Measurements from ENCODE around the gene AUTS2. TPM values are rescaled to one million over a fixed set of nuclear protein-coding genes. Genes with fewer than 3 reads are reported as not detected.

The AUTS2 gene
- polyA plus RNA-seq, 1 donor (not counting 4 experiments of a cell fraction or from before 2014, with no cell fraction given): 4.7 TPM

GRCh38 chr7:70392256-70392876 is 794.1 kb downstream of the AUTS2 start:
- no peak overlapping the region for H3K4me2 ChIP-seq (ENCODE audit: control insufficient read depth, extremely low read depth, insufficient read depth, low read depth, low read length)
- no peaks in the 10 kb centered on the region for H3K4me1 ChIP-seq (ENCODE audit: control insufficient read depth, extremely low read depth, insufficient read depth, low read length)
- H3K27me3 ChIP-seq (ENCODE audit: control insufficient read depth, extremely low read depth, insufficient read depth, low read length): no peaks in the 10 kb centered on the region
- no peak for DNase-seq (ENCODE audit: low read depth, low spot score)
- no peak for FAIRE-seq
- H3K36me3 ChIP-seq (ENCODE audit: control insufficient read depth in 2 of 2, extremely low read depth in 1 of 2, insufficient read depth in 2 of 2, low read length in 2 of 2): no peaks in the 10 kb centered on the region
- no peak overlapping the region for H3K9ac ChIP-seq (ENCODE audit: control insufficient read depth, extremely low read depth, insufficient read depth, low read length)
- no peaks in the 10 kb centered on the region for H3K9me3 ChIP-seq (ENCODE audit: control insufficient read depth, low read depth, low read length)
- no peaks in the 10 kb centered on the region for H4K20me1 ChIP-seq (ENCODE audit: control insufficient read depth, extremely low read depth, insufficient read depth, low read length)
- dilution Hi-C loops (cut with MboI; ENCODE audit: extremely low pct_ligation_motif_present, low sequenced_read_pairs): no loop called here
- H2AFZ ChIP-seq (ENCODE audit: control insufficient read depth, low read length): no peak overlapping the region
- H3K9me1 ChIP-seq (ENCODE audit: control insufficient read depth, extremely low read depth, insufficient read depth, low read length): no peaks in the 10 kb centered on the region
- H3K79me2 ChIP-seq (ENCODE audit: control insufficient read depth, insufficient read depth, low read length): no peaks in the 10 kb centered on the region
- TF ChIP-seq CTCF (optimal IDR thresholded peaks at IDR 0.05 in 1 of 3, IDR thresholded peaks at IDR 0.05 in 1 of 3, conservative IDR thresholded peaks at IDR 0.05 in 1 of 3; ENCODE audit: extremely low read depth in 1 of 3, insufficient read depth in 2 of 3, low read length in 3 of 3) (no peak), EZH2 (IDR thresholded peaks at IDR 0.05; ENCODE audit: low read length) (no peak)
- no peak overlapping the region for H3K4me3 ChIP-seq (ENCODE audit: control insufficient read depth in 2 of 3, extremely low read depth in 1 of 3, insufficient read depth in 2 of 3, low read depth in 1 of 3, low read length in 3 of 3)
- no peak overlapping the region for H3K27ac ChIP-seq (ENCODE audit: control insufficient read depth, insufficient read depth, low read length)

GRCh38 chr7:70392877-70393435 is 794.7 kb downstream of the AUTS2 start:
- DNase-seq (ENCODE audit: low read depth, low spot score): no peak
- no peaks in the 10 kb centered on the region for H3K79me2 ChIP-seq (ENCODE audit: control insufficient read depth, insufficient read depth, low read length)
- H2AFZ ChIP-seq (ENCODE audit: control insufficient read depth, low read length): no peak overlapping the region
- no peak overlapping the region for H3K4me3 ChIP-seq (ENCODE audit: control insufficient read depth in 2 of 3, extremely low read depth in 1 of 3, insufficient read depth in 2 of 3, low read depth in 1 of 3, low read length in 3 of 3)
- H4K20me1 ChIP-seq (ENCODE audit: control insufficient read depth, extremely low read depth, insufficient read depth, low read length): no peaks in the 10 kb centered on the region
- FAIRE-seq: no peak
- no peaks in the 10 kb centered on the region for H3K27me3 ChIP-seq (ENCODE audit: control insufficient read depth, extremely low read depth, insufficient read depth, low read length)
- H3K4me2 ChIP-seq (ENCODE audit: control insufficient read depth, extremely low read depth, insufficient read depth, low read depth, low read length): no peak overlapping the region
- TF ChIP-seq CTCF (optimal IDR thresholded peaks at IDR 0.05 in 1 of 3, IDR thresholded peaks at IDR 0.05 in 1 of 3, conservative IDR thresholded peaks at IDR 0.05 in 1 of 3; ENCODE audit: extremely low read depth in 1 of 3, insufficient read depth in 2 of 3, low read length in 3 of 3): no peak
- no peak for TF ChIP-seq EZH2 (IDR thresholded peaks at IDR 0.05; ENCODE audit: low read length)
- no peaks in the 10 kb centered on the region for H3K9me1 ChIP-seq (ENCODE audit: control insufficient read depth, extremely low read depth, insufficient read depth, low read length)
- H3K9ac ChIP-seq (ENCODE audit: control insufficient read depth, extremely low read depth, insufficient read depth, low read length): no peak overlapping the region
- no peaks in the 10 kb centered on the region for H3K36me3 ChIP-seq (ENCODE audit: control insufficient read depth in 2 of 2, extremely low read depth in 1 of 2, insufficient read depth in 2 of 2, low read length in 2 of 2)
- no peak overlapping the region for H3K27ac ChIP-seq (ENCODE audit: control insufficient read depth, insufficient read depth, low read length)
- dilution Hi-C loops (cut with MboI; ENCODE audit: extremely low pct_ligation_motif_present, low sequenced_read_pairs): no loop called here
- H3K4me1 ChIP-seq (ENCODE audit: control insufficient read depth, extremely low read depth, insufficient read depth, low read length): no peaks in the 10 kb centered on the region
- H3K9me3 ChIP-seq (ENCODE audit: control insufficient read depth, low read depth, low read length): no peaks in the 10 kb centered on the region
